SK-N-SH (cell line): Measurements from ENCODE around the gene COL4A2.

ENCODE experiments used
- EP300 ChIP-seq, 2 experiments: IDR thresholded peaks; 2 replicates each; pipeline versions ENCODE4 v1.4.0 to v1.6.1; 2012; ENCODE audit warnings: borderline replicate concordance in 1 of 2, low read depth in 1 of 2, low read length in 1 of 2
- EZH2phosphoT487 ChIP-seq: fragments of 200-600 bp; sonication (generic); IDR thresholded peaks from 2 replicates; pipeline ENCODE4 v1.6.1; 2017; ENCODE audit warnings: low read depth, mixed run types, mild to moderate bottlenecking, antibody characterized with exemption, moderate library complexity, borderline replicate concordance
- POLR2AphosphoS5 ChIP-seq: IDR thresholded peaks from 2 replicates; pipeline ENCODE4 v1.6.1; 2012; ENCODE audit warnings: low read depth, low read length
- RFX5 ChIP-seq: IDR thresholded peaks from 2 replicates; pipeline ENCODE4 v1.6.1; 2012; ENCODE audit warnings: mild to moderate bottlenecking, improper control_type of control experiment, low read length
- SMC3 ChIP-seq: IDR thresholded peaks from 2 replicates; pipeline ENCODE4 v1.6.1; 2012; ENCODE audit warnings: low read depth, low read length, improper control_type of control experiment
- YY1 ChIP-seq: IDR thresholded peaks from 2 replicates; pipeline ENCODE4 v1.4.0; 2012; ENCODE audit warnings: low read depth, mild to moderate bottlenecking
- TF ChIP-seq, protein P1 (sequence below): IDR thresholded peaks from 2 replicates; pipeline ENCODE4 v1.4.0; 2012; ENCODE audit warnings: low read depth
- TF ChIP-seq, protein P2 (sequence below): fragments of 200-600 bp; sonication (generic); IDR thresholded peaks from 2 replicates; pipeline ENCODE4 v1.6.1; 2017; ENCODE audit warnings: antibody characterized with exemption, mild to moderate bottlenecking, moderate library complexity

DNA sequence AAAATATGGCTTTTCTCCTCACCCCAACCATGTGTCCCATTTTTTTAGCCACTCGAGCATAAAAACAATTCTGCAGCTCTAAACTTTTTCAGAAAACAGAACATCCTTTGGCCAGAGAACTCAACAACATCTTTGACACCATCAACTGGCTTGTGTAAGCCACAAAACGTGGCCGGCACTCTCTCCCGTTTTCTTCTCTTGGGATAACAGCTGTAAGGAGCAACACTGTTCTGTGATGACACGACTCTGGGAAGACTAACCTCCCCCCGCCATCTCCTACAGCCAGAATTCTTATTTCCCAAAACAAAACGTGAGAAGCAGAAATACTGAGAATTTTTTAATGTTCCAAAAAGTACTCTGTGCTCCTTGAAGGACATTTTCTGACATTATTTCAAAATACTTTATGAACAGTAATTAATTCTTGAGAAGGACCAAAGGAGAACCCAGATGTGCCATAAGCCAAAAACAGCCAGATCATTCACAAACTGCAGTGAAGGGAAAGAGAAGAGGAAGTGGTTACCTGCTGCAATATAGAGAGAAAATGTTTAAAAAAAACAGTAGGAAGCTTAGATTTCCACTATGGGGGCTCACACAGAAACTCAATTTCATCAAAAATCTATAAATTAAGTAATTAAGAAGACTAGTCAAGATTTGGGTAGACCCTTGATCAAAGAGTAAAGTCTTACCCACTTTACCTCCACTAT lies 25.9 kb upstream of the COL4A2 start:
- TF ChIP-seq, protein P1, sequence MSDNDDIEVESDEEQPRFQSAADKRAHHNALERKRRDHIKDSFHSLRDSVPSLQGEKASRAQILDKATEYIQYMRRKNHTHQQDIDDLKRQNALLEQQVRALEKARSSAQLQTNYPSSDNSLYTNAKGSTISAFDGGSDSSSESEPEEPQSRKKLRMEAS, result no peak
- TF ChIP-seq EZH2phosphoT487 (no peak), POLR2AphosphoS5 (no peak), RFX5 (no peak), YY1 (no peak), EP300 (IDR thresholded peaks at IDR 0.05; ENCODE audit: borderline replicate concordance in 1 of 2, low read depth in 1 of 2, low read length in 1 of 2) (no peak), SMC3 (no peak)
- TF ChIP-seq, protein P2, sequence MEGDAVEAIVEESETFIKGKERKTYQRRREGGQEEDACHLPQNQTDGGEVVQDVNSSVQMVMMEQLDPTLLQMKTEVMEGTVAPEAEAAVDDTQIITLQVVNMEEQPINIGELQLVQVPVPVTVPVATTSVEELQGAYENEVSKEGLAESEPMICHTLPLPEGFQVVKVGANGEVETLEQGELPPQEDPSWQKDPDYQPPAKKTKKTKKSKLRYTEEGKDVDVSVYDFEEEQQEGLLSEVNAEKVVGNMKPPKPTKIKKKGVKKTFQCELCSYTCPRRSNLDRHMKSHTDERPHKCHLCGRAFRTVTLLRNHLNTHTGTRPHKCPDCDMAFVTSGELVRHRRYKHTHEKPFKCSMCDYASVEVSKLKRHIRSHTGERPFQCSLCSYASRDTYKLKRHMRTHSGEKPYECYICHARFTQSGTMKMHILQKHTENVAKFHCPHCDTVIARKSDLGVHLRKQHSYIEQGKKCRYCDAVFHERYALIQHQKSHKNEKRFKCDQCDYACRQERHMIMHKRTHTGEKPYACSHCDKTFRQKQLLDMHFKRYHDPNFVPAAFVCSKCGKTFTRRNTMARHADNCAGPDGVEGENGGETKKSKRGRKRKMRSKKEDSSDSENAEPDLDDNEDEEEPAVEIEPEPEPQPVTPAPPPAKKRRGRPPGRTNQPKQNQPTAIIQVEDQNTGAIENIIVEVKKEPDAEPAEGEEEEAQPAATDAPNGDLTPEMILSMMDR, result no peak
